Common myeloid progenitor, CD34-positive (primary cell): ENCODE results near the gene TEX2.
A peak's percentile ranks its signal among the peaks of the same experiment; 100 is the strongest.

ENCODE experiments used
- CTCF ChIA-PET: fragments of 350-600 bp; sonication (Branson Sonifier 250); formaldehyde crosslinking; loops from one replicate; lab custom pipeline; 2021; ENCODE audit warnings: antibody characterized with exemption; lab: Charles Lee
- POLR2A ChIA-PET: fragments of 350-600 bp; sonication (Branson Sonifier 250); formaldehyde crosslinking; loops from one replicate; lab custom pipeline; 2021; ENCODE audit warnings: antibody characterized with exemption; lab: Charles Lee
- DNase-seq, 3 donors: peaks; one replicate each; pipeline versions ENCODE4 v3.0.0 to v3.0.0-alpha.2; 2013
- H3K27ac ChIP-seq, 2 experiments: 1 replicate in 1 of 2; 2 replicates in 1 of 2; pipeline ENCODE4 v1.7.0; 2013; ENCODE audit warnings: inconsistent platforms in 2 of 2, low read length in 2 of 2, mild to moderate bottlenecking in 2 of 2, low read depth in 1 of 2, moderate library complexity in 1 of 2; ENCODE audit not compliant: severe bottlenecking in 2 of 2, insufficient read depth in 1 of 2, poor library complexity in 1 of 2
- H3K27me3 ChIP-seq, 5 experiments: replicated peaks in 2 of 5; 1 replicate in 3 of 5; 2 replicates in 2 of 5; pipeline versions ENCODE4 v1.6.1 to v1.7.0; 2013; ENCODE audit warnings: low read length in 4 of 5, mild to moderate bottlenecking in 2 of 5, moderate library complexity in 2 of 5, inconsistent platforms in 1 of 5; ENCODE audit not compliant: insufficient read depth in 5 of 5, control insufficient read depth in 4 of 5
- H3K36me3 ChIP-seq, 4 experiments: 1 replicate in 2 of 4; 2 replicates in 2 of 4; pipeline versions ENCODE4 v1.6.1 to v1.7.0; 2013; ENCODE audit warnings: low read length in 3 of 4, control low read depth in 1 of 4, mild to moderate bottlenecking in 1 of 4; ENCODE audit not compliant: control insufficient read depth in 4 of 4, insufficient read depth in 4 of 4
- H3K4me1 ChIP-seq, 4 experiments: 1 replicate in 3 of 4; 2 replicates in 1 of 4; pipeline versions ENCODE4 v1.6.1 to v1.7.1; 2013; ENCODE audit warnings: low read length in 3 of 4, mild to moderate bottlenecking in 3 of 4, control low read depth in 1 of 4, inconsistent platforms in 1 of 4, moderate library complexity in 1 of 4; ENCODE audit not compliant: control insufficient read depth in 4 of 4, insufficient read depth in 4 of 4; ENCODE audit errors: control extremely low read depth in 1 of 4
- H3K4me3 ChIP-seq, 7 experiments: 1 replicate in 4 of 7; 2 replicates in 3 of 7; pipeline versions ENCODE4 v1.5.1 to v1.7.0; 2013; ENCODE audit warnings: mild to moderate bottlenecking in 7 of 7, low read length in 6 of 7, moderate library complexity in 6 of 7, inconsistent platforms in 2 of 7, low read depth in 2 of 7, control low read depth in 1 of 7; ENCODE audit not compliant: insufficient read depth in 4 of 7, control insufficient read depth in 1 of 7; ENCODE audit errors: extremely low read depth in 1 of 7
- H3K9me3 ChIP-seq, 5 experiments: 1 replicate in 4 of 5; 2 replicates in 1 of 5; pipeline versions ENCODE4 v1.6.1 to v1.7.1; 2013; ENCODE audit warnings: low read length in 4 of 5, mild to moderate bottlenecking in 2 of 5, inconsistent platforms in 1 of 5, low read depth in 1 of 5, moderate library complexity in 1 of 5; ENCODE audit not compliant: control insufficient read depth in 4 of 5, insufficient read depth in 2 of 5; ENCODE audit errors: control extremely low read depth in 1 of 5
- WGBS: methylation state at CpG from one replicate; pipeline ENCODE4 v1.1.5; 2013; ENCODE audit not compliant: insufficient coverage; 5-methylcytosine and 5-hydroxymethylcytosine counted together

The TEX2 gene

GRCh38 chr17:64148699-64149098 lies 114.4 kb downstream of the TEX2 start:
- peak overlapping the region in 1 of 2 experiments; percentile 2 for H3K27ac ChIP-seq
- no peaks in the 10 kb centered on the region for H3K9me3 ChIP-seq
- ChIA-PET CTCF (interaction anchor here (0.9 to 3.0 kb wide), 8 partner anchors 13 to 179 kb away, joined by 3 to 26 read pairs (median 4); no protein-coding TSS in a partner anchor), POLR2A (interaction anchor here (0.8 kb wide), 1 partner anchor 133 kb away, joined by 3 read pairs; no protein-coding TSS in a partner anchor)
- DNase-seq, result peak in 2 of 3 donors; percentile 24 to 26
- WGBS, result 95% methylated on average over 3 of the region's 4 CpGs
- peaks cover 10 to 56% (median 33%) of the 10 kb centered on the region in 4 experiments for H3K36me3 ChIP-seq
- peaks cover 13 to 29% (median 20%) of the 10 kb centered on the region in 4 experiments for H3K4me1 ChIP-seq
- no peak overlapping the region for H3K4me3 ChIP-seq
- H3K27me3 ChIP-seq, result no peaks in the 10 kb centered on the region

DNA sequence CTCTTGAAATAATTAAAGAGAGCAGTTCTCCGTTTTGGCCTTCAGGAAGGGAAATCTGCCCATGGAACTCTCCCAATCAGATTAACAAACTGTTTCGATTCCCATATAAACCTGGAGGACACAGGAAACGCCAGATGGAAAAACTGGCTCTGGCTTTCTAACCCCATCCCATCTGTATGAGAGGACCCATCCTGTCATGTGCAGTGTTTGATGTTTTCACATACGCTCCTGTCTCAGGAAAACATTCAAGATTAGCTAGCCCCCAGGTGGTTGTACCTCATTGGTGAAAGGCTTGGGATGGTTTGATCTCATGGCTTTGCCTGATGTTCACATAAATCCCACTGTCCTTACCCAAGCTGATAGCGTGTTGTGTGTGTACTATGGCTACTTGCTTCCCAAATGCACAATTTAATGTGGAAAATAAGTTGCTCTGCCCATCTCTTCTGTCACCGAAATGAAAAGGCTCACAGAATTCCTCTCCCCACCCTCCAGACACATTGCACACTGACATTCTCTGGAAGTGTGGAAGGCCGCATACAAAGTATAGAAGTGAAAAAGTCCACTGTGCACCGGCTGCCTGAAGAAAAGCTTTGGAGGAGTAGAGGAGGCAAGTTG lies 114.9 kb downstream of the TEX2 start:
- no peak for DNase-seq

GRCh38 chr17:64147110-64148016 lies 115.7 kb downstream of the TEX2 start:
- H3K4me1 ChIP-seq, result peaks cover 13 to 29% (median 20%) of the 10 kb centered on the region in 4 experiments
- DNase-seq, result no peak
- ChIA-PET CTCF (interaction anchor here (3.0 kb wide), 1 partner anchor 135 kb away, joined by 26 read pairs; no protein-coding TSS in a partner anchor), POLR2A (interaction anchor here (0.5 to 1.4 kb wide), 3 partner anchors 46 to 127 kb away, joined by 4 to 5 read pairs (median 4); partner anchors contain the start of gene ICAM2)
- H3K9me3 ChIP-seq, result no peaks in the 10 kb centered on the region
- no peaks in the 10 kb centered on the region for H3K27me3 ChIP-seq
- H3K4me3 ChIP-seq, result peak overlapping the region in 6 of 7 experiments; percentile 79 to 96 (median 92)
- H3K27ac ChIP-seq, result peak overlapping the region in 1 of 2 experiments; percentile 92
- H3K36me3 ChIP-seq, result peaks cover 4 to 44% (median 22%) of the 10 kb centered on the region in 4 experiments
- 44% methylated on average over 4 of the region's 15 CpGs for WGBS

More for the DNA sequence above, 114.9 kb downstream of the TEX2 start:
- 89% methylated on average over 6 of the region's 8 CpGs for WGBS
- Histone ChIP-seq H3K9me3 (no peaks in the 10 kb centered on the region), H3K36me3 (peaks cover 8 to 51% (median 29%) of the 10 kb centered on the region in 4 experiments), H3K27me3 (no peaks in the 10 kb centered on the region), H3K27ac (no peak overlapping the region), H3K4me3 (no peak overlapping the region), H3K4me1 (peaks cover 13 to 29% (median 20%) of the 10 kb centered on the region in 4 experiments)
- CTCF ChIA-PET, result interaction anchor here (1.1 to 3.0 kb wide), 5 partner anchors 15 to 134 kb away, joined by 3 to 26 read pairs (median 3); no protein-coding TSS in a partner anchor
- POLR2A ChIA-PET, result interaction anchor here (0.5 to 0.8 kb wide), 2 partner anchors 128 to 134 kb away, joined by 3 to 4 read pairs; partner anchors contain the start of gene ICAM2

- Histone ChIP-seq H3K27ac (peak overlapping the region; percentile 82 to 92), H3K4me1 (peaks cover 13 to 29% (median 20%) of the 10 kb centered on the region in 4 experiments), H3K36me3 (peaks cover 4 to 40% (median 20%) of the 10 kb centered on the region in 4 experiments), H3K27me3 (no peaks in the 10 kb centered on the region), H3K9me3 (no peaks in the 10 kb centered on the region), H3K4me3 (peak overlapping the region; percentile 54 to 96 (median 92))
- peak; percentile 43 to 67 (median 66) for DNase-seq
- CTCF ChIA-PET, result interaction anchor here (0.7 to 2.9 kb wide), 8 partner anchors 10 to 135 kb away, joined by 3 to 12 read pairs (median 4); no protein-coding TSS in a partner anchor
- 1% methylated on average over 31 of the region's 34 CpGs for WGBS
- POLR2A ChIA-PET, result interaction anchor here (0.6 to 1.8 kb wide), 16 partner anchors 17 to 335 kb away, joined by 3 to 9 read pairs (median 5); partner anchors contain the start of genes ERN1, ICAM2 and TEX2
These were observed 116.5 kb downstream of the TEX2 start for GRCh38 chr17:64146418-64147109.

DNA sequence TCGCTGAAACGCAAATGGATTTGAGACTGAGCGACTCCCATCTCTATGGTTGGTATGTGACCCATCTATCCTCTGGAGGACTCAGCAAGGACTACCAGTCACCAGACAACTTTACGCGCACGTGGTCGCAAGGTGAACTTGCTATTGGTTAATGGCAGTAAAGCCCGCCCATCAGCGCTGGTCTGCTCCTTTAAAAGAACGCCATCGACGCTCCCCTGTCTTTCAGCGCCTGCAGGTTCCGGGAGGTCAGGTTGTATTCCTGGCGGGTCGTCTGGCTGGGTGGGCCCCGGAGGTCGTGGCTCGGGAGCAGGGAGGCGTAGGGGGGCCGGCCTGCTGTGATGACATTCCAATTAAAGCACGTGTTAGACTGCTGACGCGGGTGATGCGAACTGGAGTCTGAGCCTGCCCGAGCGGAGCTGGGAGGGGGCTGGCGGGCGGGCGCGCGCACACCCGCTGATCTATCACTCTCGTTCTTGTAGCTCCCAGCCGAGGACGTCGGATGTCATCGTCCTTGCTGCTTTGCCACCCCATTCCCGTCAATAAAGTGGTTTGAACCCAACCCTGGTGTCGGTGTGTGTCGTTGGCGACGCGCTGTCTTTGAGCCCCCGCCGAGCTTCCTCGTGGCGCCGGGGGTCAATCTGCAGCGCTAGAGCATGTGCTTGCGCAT lies 117.2 kb downstream of the TEX2 start:
- ChIA-PET CTCF (interaction anchor here (0.7 to 2.9 kb wide), 11 partner anchors 11 to 136 kb away, joined by 3 to 12 read pairs (median 4); partner anchors contain the start of gene ERN1), POLR2A (interaction anchor here (0.6 to 1.8 kb wide), 19 partner anchors 16 to 336 kb away, joined by 3 to 9 read pairs (median 4); partner anchors contain the start of genes ERN1, ICAM2 and TEX2)
- H3K27me3 ChIP-seq, result no peaks in the 10 kb centered on the region
- DNase-seq, result peak; percentile 100
- peak overlapping the region; percentile 54 to 96 (median 92) for H3K4me3 ChIP-seq
- 0% methylated on average over 45 of the region's 51 CpGs for WGBS
- H3K36me3 ChIP-seq, result peaks cover 4 to 38% (median 17%) of the 10 kb centered on the region in 4 experiments
- H3K9me3 ChIP-seq, result no peaks in the 10 kb centered on the region
- H3K4me1 ChIP-seq, result peaks cover 13 to 29% (median 20%) of the 10 kb centered on the region in 4 experiments
- H3K27ac ChIP-seq, result peak overlapping the region; percentile 82 to 92
